Spleen (tissue), 7 donors: Measurements from ENCODE around the gene SMOC1.

Source experiments
- POLR2A ChIP-seq, 3 donors: fragments of 450-650 bp; IDR thresholded peaks; one replicate each; pipeline ENCODE4 v1.5.1; 2017; ENCODE audit warnings: antibody characterized with exemption in 3 of 3, mild to moderate bottlenecking in 1 of 3
- TF ChIP-seq, protein P1 (sequence below), 11 experiments: fragments of 200-600 bp in 7 of 11; fragments of 450-650 bp in 4 of 11; sonication (generic) in 4 of 11; IDR thresholded peaks in 8 of 11; conservative IDR thresholded peaks in 3 of 11; 1 replicate in 7 of 11; 2 replicates in 4 of 11; pipeline versions ENCODE4 v1.4.0 to v1.8.0; 2016 to 2021; ENCODE audit warnings: antibody characterized with exemption in 11 of 11, inconsistent platforms in 4 of 11, mild to moderate bottlenecking in 1 of 11
- donor health status: DM: no; HTN: no; CAD: no; lungs with moderate emphysema.
- donor health status: DM: no; HTN: no; CAD: no.
- donor health status: DM: no; HTN: no; CAD: no.

DNA sequence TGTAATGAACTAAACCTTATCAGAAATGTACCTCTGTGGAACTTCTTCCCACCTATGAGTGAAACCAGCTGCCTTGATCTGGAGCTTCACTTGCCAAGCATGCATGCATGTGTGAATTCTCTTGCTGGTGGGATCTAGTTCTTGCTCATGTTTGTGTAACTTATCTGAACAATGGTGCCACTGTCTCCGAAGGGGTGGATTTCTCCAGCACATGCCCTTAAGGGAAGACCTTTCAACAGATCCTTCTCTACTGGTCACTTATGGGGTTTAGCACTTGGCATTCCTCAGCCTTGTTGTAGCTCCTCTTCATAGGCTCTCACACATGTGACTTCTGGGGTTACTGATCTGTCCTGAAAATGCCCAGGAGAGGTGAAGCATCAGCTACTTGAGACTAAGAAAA, 25.0 kb downstream of the SMOC1 start:
- TF ChIP-seq, protein P1, sequence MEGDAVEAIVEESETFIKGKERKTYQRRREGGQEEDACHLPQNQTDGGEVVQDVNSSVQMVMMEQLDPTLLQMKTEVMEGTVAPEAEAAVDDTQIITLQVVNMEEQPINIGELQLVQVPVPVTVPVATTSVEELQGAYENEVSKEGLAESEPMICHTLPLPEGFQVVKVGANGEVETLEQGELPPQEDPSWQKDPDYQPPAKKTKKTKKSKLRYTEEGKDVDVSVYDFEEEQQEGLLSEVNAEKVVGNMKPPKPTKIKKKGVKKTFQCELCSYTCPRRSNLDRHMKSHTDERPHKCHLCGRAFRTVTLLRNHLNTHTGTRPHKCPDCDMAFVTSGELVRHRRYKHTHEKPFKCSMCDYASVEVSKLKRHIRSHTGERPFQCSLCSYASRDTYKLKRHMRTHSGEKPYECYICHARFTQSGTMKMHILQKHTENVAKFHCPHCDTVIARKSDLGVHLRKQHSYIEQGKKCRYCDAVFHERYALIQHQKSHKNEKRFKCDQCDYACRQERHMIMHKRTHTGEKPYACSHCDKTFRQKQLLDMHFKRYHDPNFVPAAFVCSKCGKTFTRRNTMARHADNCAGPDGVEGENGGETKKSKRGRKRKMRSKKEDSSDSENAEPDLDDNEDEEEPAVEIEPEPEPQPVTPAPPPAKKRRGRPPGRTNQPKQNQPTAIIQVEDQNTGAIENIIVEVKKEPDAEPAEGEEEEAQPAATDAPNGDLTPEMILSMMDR (IDR thresholded peaks at IDR 0.05 in 8 of 11, conservative IDR thresholded peaks at IDR 0.05 in 3 of 11): no peak
- no peak for TF ChIP-seq POLR2A (IDR thresholded peaks at IDR 0.05)
